Activated CD4-positive, alpha-beta memory T cell treated with anti-CD3 and anti-CD28 coated beads, Interleukin-2, amount 10 ng/mL, durations not matched to agents 7 days and 5 days (primary cell): Measurements from ENCODE around the gene TRPM4. TPM values are rescaled to one million over a fixed set of nuclear protein-coding genes. Genes with fewer than 3 reads are reported as not detected.

Experiments used
- total RNA-seq, 2 experiments: library from RNA; stranded (reverse); gene quantifications; one replicate each; pipeline ENCODE4 v1.2.3, GENCODE V29; 2021

The TRPM4 gene
- total RNA-seq, 2 experiments from 2014 or later = 0.58 TPM; not detected in 1

Other genes with a start within 250 kb of the TRPM4 start
- 1 to 10 TPM; 1.6 to 2.9 TPM for gene DHDH, start 224.1 kb upstream of the TRPM4 start, total RNA-seq
- gene BAX, start 202.9 kb upstream of the TRPM4 start, total RNA-seq = 100 to 1,000 TPM; 255 to 258 TPM
- gene FTL, start 192.5 kb upstream of the TRPM4 start, total RNA-seq = 1,000 to 10,000 TPM; 1,110 to 1,123 TPM
- 10 to 100 TPM; 55.1 to 56.3 TPM for gene GYS1, start 164.5 kb upstream of the TRPM4 start, total RNA-seq
- gene RUVBL2, start 163.9 kb upstream of the TRPM4 start, total RNA-seq = 10 to 100 TPM; 74.7 to 80.1 TPM
- under 1 TPM; 0.63 to 0.88 TPM for gene LHB, start 140.7 kb upstream of the TRPM4 start, total RNA-seq
- gene CGB3, start 133.5 kb upstream of the TRPM4 start, total RNA-seq = not detected
- gene CGB2, start 125.9 kb upstream of the TRPM4 start, total RNA-seq = not detected
- not detected for gene CGB1, start 120.9 kb upstream of the TRPM4 start, total RNA-seq
- not detected for gene CGB5, start 113.9 kb upstream of the TRPM4 start, total RNA-seq
- gene CGB8, start 108.7 kb upstream of the TRPM4 start, total RNA-seq = not detected
- not detected for gene CGB7, start 100.0 kb upstream of the TRPM4 start, total RNA-seq
- not detected for gene NTF4, start 93.0 kb upstream of the TRPM4 start, total RNA-seq
- gene KCNA7, start 85.1 kb upstream of the TRPM4 start, total RNA-seq = not detected
- gene SNRNP70, start 72.3 kb upstream of the TRPM4 start, total RNA-seq = 100 to 1,000 TPM; 179 to 188 TPM
- gene LIN7B, start 43.4 kb upstream of the TRPM4 start, total RNA-seq = 1 to 10 TPM; 4.3 to 4.7 TPM
- gene C19orf73, start 38.6 kb upstream of the TRPM4 start, total RNA-seq = 1 to 10 TPM; 1.0 TPM
- 1 to 10 TPM; 2.6 TPM for gene PPFIA3, start 38.2 kb upstream of the TRPM4 start, total RNA-seq
- not detected for gene HRC, start 2.4 kb upstream of the TRPM4 start, total RNA-seq
- gene SLC6A16, start 167.4 kb downstream of the TRPM4 start, total RNA-seq = 1 to 10 TPM; 3.0 to 3.5 TPM
- gene CD37, start 177.6 kb downstream of the TRPM4 start, total RNA-seq = 100 to 1,000 TPM; 278 to 299 TPM
- not detected for gene TEAD2, start 204.6 kb downstream of the TRPM4 start, total RNA-seq
- gene DKKL1, start 206.1 kb downstream of the TRPM4 start, total RNA-seq = not detected
- under 1 TPM; 0.73 to 0.81 TPM for gene KASH5, start 230.5 kb downstream of the TRPM4 start, total RNA-seq